ELF-1 (cell line): ENCODE measurements around the gene BCL2L13.
"Not testable (repeated sequence)": the region's sequence is repeated elsewhere in the genome, so short reads cannot be mapped to it uniquely, and the experiment has no call there.

ENCODE experiments used
- DNase-seq: peaks from one replicate; pipeline ENCODE4 v3.0.0-alpha.2; 2016; ENCODE audit warnings: low read depth, low spot score

The BCL2L13 gene

DNA sequence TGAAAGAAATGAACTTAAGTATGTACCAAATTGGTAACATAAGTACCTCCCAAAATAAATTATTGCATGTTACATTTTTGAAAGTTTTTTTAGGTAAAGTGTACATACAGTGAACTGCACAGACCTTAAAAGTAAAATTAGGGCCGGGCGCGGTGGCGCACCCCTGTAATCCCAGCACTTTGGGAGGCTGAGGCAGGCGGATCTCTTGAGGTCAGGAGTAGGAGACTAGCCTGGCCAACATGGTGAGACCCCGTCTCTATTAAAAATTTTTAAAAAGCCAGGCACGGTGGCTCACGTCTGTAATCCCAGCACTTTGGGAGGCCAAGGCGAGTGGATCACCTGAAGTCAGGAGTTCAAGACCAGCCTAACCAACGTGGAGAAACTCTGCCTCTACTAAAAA is 1.7 kb upstream of the BCL2L13 start:
- not testable (repeated sequence) for DNase-seq

DNA sequence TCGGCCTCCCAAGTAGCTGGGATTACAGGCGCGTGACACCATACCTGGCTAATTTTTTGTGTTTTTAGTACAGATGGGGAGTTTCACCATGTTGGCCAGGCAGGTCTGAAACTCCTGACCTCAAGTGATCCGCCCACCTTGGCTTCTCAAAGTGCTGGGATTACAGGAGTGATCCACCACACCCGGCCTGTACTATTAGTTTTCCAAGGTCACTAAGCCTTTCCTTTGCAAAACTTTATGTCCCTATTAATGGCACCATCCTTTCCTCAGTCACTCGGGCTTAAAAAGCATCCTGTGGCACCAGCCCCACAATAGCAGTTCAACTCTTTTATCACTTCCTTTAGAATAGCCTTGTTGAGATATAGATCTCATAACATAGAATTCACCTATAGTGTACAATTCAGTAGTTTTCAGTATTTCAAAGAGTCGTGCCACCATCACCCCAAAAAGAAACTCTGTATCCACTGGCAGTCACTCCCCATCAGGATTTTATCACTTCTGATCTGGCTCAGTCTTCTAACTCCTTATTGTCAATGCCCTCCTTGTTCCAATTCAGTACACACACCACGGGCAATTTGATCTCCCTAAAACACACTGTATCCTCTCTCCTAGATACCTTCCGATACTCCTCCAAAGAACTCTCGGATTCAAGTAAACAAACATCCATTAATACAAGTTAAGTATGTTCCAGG is 921 bp upstream of the BCL2L13 start:
- no peak for DNase-seq

DNA sequence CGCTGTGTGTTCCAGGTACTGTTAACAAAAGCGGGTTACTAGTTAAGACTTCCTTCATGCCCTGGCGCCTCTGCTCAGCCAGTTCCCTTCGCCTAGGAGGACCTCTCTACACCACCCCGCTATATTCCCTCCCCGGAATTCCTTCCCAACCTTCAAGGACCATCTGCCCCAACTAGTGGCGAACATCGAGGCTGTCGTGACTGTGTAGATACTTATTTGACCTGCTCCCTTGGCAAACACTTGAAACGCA is 450 bp upstream of the BCL2L13 start:
- DNase-seq, result no peak

DNA sequence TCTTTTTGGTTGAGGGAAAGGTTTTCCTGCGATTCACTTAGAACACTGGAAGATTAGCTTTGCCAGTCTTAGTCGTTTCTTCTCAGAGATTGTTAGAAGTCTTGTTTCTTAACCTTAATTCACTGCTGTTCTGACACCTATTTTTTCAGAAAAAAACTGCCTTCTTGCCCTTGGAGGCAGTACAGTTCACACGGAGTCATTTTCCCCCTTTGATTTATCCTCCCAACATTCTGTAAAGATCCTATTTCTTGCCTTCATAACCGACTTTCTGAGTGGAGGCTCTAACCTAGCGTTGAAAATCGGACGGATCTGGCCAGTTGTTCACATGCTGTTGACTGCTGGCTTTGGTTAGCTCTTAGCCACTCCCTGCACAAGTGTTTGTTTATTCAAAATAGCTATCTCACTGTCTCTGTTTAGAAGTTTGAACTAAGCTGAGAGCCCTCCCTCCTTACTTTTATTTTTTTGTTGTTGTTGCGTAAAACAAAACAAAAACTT is 737 bp downstream of the BCL2L13 start:
- peak; percentile 38 for DNase-seq

DNA sequence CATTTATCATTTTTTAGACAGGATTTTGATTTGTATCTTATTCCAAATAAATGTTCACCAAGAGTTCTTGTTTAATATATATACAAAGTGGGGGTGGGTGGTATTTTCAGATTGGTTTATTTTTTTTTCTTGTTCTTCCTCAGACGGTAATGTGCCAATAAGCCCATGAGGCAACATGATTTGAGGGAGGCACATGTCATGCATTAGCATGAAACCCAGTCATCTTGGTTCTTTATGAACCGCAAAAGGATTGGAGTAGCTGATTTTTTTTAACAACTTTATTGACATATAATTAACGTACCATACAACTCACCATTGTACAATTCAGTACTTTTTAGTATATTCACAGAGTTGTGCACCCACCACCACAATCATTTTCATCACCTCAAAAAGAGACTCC is 2.7 kb downstream of the BCL2L13 start:
- DNase-seq, result no peak

DNA sequence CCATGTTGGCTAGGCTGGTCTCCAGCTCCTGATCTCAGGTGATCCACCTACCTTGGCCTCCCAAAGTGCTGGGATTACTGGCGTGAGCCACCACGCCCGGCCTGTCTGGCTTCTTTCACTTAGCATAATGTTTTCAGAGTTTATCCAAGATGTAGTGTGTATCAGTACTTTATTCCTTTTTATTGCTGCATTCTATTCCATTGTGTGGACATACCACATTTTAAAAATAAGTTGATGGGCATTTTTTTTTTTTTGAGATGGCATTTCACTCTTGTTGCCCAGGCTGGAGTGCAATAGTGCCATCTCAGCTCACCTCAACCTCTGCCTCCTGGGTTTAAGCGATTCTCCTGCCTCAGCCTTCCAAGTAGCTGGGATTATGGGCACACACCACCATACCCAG is 3.8 kb downstream of the BCL2L13 start:
- not testable (repeated sequence) for DNase-seq

DNA sequence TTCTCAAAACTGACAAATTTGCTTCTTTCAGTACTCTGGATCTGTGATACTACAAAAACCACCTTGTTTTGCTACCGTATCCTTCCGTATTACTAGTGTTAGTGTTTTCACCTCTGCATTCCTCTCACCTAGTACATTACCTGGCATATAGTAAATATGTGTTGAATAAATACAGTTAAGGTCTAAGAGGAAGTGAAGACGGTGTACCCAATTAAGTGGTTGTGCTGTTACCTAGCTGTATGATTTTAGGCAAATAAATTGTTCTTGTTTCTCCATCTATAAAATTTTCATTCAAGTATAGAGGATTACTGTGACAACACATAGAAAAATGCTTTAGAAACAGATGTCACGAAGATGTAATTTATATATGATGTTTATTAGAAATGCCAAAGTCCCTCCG is 8.9 kb downstream of the BCL2L13 start:
- no peak for DNase-seq

DNA sequence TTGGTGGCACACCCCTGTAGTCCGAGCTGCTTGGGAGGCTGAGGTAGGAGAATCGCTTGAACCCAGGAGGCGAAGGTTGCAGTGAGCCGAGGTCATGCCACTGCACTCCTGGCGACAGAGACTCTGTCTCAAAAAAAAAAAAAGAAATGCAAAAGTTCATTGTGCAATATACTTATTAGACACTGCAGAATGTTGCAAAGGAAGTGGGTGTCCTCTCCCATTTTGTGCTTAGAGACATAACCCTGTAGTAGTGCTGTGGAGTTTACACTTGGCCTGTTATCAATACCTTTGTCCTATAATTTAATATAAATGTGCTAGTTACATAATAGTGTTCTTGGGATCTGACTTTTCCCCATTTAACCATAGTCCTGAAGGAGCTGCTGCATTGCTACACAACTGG is 9.4 kb downstream of the BCL2L13 start:
- DNase-seq, result no peak

DNA sequence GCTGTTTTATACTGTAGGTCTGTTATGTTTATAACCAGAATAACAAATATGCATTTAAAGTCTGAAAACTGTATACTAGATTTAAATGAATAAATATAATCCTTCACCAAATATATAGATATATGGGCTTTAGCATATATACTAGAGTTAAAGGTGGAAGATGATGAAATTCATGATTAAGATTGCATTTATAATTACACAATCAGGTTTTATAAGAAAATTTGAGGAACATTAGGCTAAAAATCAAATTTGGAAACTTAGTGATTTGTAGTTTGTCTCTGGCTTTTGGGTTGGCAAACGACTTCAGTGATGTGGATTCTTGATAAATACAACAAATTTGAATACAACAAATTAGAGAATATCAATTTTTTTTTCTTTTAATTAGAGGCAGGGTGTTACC is 10.0 kb downstream of the BCL2L13 start:
- no peak for DNase-seq

DNA sequence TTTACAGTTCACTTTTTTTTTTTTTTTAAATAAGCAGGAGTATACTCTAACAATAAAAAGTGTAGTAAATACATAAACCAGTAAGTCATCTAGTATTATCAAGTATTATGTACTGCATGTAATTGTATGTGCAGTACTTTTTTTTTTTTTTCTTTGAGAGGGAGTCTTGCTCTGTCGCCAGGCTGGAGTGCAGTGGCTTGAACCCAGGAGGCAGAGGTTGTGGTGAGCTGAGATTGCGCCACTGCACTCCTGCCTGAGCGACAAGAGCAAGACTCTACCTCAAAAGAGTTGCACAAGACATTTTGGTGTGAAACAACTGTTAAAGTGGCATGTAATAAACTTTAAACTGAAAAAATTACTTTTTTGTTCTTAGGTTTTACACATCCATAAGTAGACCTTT is 16.7 kb downstream of the BCL2L13 start:
- DNase-seq, result no peak

DNA sequence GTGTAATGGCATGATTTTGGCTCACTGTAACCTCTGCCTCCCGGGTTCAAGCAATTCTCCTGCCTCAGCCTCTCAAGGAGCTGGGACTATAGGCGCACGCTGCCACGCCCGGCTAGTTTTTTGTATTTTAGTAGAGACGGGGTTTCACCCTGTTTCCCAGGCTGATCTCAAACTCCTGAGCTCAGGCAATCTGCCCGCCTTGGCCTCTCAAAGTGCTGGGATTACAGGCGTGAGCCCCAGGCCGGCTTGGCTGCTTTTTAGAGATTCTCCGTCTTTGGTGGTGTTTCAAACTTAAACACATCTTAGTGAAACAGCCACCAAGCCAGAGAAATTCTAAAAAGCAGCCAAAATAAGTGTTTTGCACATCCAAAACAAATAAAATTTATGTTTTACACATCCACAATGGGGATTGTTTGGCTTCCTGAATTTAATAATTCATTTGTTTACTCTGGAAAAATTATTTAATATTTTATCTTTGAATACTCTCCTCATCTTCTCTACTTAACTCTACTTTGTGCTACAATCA is 18.4 kb downstream of the BCL2L13 start:
- DNase-seq, result no peak

DNA sequence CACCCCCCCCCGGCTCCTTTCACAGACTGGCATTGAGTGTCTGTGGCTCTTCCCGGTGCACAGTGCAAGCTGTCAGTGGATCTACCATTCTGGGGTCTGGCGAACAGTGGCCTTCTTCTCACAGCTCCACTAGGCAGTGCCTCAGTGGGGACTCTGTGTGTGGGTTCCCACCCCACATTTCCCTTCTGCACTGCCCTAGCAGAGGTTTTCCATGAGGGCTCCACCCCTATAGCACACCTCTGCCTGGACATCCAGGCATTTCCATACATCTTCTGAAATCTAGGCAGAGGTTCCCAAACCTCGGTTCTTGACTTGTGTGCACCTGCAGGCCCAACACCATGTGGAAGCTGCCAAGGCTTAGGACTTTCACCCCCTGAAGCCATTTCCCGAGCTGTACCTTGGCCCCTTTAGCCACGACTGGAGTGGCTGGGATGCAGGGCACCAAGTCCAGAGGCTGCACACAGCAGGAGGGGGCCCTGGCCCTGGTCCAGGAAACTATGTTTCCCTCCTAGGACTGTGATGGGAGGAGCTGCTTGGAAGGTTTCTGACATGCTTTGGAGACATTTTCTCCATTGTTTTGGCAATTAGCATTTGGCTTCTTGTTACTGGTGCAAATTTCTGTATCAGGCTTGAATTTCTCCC is 26.0 kb downstream of the BCL2L13 start:
- DNase-seq, result no peak

DNA sequence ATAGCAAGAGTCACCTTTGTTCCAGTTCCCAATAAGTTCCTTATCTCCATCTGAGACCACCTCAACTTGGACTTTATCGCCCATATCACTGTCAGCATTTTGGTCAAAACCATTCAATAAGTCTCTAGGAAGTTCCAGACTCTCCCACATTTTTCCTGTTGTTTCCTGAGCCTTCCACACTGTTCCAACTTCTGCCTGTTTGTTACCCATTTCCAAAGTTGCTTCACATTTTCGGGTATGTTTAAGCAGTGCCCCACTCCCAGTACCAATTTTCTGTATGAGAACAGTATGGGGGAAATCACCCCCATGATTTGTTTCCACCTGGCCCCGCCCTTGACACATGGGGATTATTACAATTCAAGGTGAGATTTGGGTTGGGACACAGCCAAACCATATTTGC is 26.7 kb downstream of the BCL2L13 start:
- DNase-seq, result no peak

DNA sequence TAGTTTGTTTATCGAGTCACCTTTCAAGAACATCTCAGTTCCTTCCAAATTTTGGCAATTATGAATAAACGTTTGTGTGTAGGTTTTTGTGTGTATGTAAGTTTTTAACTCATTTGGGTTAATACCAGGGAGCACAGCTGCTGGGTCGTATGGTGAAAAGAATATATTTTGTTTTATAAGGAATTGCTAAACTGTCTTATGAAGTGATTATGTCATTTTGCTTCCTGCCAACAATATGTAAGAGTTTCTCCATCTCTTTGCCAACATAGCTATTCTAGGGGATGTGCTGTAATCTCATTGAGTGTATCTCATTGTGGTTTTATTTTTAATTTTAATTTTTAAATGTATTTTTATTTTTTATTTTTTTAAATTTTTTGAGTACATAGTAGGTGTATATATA is 27.3 kb downstream of the BCL2L13 start:
- DNase-seq, result no peak

DNA sequence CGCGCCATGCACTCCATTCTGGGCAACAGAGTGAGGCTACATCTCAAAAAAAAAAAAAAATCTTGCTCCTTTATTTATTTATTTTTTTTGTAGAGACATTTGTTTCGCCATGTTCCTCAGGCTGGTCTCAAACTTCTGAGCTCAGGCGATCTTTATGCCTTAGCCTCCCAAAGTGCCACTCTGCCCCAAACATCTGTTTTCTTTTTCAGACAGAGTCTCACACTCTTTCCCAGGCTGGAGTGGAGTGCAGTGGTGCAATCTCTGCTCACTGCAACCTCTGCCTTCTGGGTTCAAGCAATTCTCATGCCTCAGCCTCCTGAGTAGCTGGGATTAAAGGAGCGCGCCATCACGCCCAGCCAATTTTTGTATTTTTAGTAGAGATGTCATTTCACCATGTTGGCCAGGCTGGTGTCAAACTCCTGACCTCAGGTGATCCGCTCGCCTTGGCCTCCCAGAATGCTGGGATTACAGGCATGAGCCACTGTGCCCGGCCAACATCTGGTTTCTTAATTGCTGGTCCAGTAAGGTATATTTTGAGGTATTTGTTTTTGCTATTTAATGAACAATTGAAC is 33.0 kb downstream of the BCL2L13 start:
- DNase-seq, result not testable (repeated sequence)

DNA sequence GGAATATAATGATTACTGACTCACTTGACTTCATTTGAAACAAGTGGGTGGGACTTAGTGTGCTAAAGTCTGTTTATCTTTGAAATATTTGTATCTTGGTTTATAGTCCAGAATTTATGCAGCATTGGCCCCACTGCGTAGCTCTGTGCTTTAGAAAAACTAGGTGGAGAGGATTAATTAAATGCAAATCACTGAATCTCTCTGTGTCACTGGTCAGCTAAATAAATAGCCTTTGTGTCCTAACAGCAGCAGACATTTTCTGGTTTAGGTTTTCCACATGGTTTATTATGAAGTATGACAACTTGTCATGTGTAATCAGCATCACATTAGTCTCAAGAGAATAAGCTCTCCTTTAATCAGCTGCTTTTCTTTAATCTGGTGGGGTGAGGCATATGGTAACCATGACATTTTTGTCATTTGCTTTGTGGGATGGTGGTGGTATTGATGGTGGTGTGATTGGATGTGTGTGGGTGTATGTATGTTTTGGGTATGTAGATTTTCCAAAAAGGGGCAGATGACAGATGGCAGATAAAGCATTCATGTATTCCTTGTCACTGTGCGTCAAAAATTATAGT is 33.9 kb downstream of the BCL2L13 start:
- DNase-seq, result no peak

DNA sequence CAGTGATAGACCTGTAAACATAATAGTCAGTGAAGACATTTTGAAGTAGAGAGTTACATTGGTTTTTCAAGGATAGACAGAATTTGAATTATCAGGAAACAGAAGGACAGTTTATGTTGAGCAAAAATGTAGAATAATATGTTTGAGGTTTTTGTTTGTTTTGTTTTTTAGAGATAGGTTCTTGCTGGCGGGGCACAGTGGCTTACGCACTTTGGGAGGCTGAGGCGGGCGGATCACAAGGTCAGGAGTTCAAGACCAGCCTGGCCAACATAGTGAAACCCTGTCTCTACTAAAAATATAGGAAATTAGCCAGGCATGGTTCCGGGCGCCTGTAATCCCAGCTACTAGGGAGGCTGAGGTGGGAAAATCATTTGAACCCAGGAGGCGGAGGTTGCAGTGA is 35.6 kb downstream of the BCL2L13 start:
- DNase-seq, result no peak

DNA sequence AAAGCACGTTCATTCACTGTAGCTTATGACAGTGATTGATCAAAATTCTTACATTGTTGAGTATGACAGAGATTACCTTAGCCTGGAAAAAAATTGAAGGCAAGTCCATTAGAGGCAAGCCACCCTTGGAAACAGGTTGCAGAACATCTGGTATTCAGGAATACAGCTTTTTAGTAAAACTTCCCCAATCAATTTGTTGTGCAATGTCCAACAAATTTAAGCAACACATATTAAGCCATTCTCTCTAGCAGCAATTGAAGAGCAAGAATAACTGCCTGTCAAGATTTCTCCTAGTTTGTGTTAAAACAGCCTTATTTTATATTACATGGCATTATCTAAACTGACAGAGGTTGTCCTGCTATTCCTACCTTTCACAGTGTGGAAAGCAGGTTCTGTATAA is 37.0 kb downstream of the BCL2L13 start:
- no peak for DNase-seq

DNA sequence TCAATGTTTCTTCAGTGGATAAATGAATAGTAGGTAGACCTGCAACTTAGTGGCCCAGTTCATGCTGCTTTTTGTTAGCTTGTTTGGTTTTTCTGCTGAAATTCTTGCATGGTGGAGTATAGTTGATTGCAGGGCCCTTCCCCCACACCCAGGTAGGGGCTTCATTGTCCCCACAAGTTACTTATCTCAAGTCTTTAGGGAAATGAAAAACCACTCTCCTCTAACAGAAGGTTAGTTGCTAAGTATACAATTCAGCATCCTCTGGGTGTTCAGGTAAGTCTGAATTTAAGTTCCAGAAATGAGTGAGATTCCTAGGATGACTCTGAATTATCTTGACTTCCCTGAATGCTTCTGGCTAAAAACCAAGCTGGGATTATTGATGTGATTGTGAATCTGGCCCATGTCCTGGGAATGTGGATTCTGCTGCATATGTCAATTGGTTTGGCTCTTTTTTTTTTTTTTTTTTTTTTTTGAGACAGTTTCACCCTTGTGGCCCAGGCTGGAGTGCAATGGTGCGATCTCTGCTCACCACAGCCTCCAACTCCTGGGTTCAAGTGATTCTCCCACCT is 40.3 kb downstream of the BCL2L13 start:
- no peak for DNase-seq

DNA sequence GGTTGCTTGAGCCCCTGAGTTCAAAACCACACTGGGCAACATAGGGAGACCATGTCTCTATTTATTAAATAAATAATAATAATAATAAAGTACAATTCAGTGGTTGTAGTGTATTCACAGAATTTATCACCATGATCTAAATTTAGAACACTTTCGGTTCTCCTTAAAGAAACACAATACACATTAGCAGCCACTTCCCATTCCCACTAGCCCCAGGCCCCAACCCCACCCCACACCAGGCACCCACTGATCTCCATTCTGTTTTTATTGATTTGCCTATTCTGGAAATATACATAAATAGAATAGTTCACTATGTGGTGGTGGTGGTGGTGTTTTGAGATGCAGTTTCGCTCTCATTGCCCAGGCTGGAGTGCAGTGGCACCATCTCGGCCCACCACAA is 45.7 kb downstream of the BCL2L13 start:
- DNase-seq, result no peak

DNA sequence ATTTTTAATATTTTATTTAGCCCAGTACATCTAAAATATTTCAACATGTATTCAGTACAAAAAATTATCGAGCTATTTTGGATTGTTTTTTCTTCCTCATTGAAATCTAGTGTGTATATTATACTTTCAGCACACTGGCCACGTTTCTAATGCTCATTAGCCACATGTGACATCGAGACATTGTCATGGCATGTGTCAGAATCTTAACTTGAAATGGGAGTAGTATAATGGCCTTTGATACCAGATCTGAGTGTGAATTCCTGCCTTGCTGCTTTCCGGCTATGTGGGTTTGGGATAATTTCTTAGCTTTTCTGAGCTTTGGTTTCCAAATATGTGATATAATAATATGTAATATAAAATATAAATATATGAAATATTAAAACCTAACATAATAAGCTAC is 54.3 kb downstream of the BCL2L13 start:
- DNase-seq, result no peak

DNA sequence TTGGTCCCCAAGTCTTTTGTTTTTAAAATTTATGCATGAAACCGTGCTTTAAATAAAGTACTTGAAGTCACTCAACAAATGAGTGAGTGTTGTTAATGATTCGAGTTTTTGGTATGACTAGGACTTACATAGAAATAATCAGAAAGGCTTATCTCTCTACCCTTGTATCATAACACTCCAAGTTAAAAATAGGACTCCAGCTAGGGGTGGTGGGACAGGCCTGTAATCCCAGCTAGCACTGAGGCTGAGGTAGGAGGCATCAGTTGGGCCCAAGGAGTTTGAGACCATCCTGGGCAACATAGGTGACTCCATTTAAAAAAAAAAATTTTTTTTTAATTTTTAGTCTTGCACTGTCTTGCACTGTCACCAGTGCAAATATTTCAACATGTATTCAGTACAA is 55.6 kb downstream of the BCL2L13 start:
- no peak for DNase-seq

DNA sequence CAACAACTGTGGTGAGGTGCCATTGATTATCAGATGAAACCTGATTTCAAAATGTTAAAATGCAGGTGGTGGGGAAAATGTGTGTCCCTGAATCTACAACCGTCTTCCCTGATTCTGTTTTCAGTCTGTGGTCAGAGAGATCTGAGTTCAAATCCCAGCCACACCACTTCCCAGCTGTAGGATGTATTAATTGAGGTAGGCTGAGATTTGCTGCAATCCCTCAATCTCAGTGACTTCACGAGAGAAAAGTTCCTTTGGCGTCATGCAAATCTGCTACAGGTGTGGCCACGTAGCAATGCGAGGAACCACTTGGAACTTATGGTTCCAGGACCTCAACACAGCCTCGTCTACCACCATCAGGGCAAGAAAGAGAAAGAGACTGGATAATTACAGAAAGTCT is 56.2 kb downstream of the BCL2L13 start:
- no peak for DNase-seq
